ENCODE data around the gene RNF13.

DNA sequence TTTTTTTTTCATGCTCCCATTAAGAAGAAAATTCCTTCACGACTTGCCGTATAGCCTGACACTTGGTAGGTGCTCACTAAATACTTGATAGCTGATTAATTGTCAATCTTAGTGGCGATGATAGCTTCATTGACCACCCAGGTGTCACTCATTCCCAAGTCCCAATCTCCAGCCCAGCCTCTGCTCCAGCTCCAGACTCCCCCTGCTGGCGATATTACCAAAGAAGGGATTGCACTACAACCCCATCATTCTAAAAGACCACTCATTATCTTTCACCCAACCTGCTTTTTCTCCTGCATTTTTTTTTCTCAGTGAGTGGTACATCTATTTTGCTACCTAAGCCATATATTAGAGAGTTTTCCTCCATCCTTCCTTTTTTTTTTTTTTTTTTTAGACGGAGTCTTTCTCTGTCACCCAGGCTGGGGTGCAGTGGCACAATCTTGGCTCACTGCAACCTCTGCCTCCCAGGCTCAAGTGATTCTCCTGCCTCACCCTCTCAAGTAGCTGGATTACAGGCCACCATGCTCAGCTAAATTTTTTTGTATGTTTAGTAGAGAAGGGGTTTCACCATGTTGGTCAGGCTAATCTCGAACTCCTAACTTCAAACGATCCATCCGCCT, 41.3 kb upstream of the RNF13 start:
- TF ChIP-seq POLR2A (IDR thresholded peaks at IDR 0.05; ENCODE audit: low read depth, low read length) (no peak), SMC3 (IDR thresholded peaks at IDR 0.05; ENCODE audit: low read depth, low read length) (peak; percentile 50), NFE2L2 (IDR thresholded peaks at IDR 0.05; ENCODE audit: low read depth, low read length) (no peak)
- TF ChIP-seq, protein P1, sequence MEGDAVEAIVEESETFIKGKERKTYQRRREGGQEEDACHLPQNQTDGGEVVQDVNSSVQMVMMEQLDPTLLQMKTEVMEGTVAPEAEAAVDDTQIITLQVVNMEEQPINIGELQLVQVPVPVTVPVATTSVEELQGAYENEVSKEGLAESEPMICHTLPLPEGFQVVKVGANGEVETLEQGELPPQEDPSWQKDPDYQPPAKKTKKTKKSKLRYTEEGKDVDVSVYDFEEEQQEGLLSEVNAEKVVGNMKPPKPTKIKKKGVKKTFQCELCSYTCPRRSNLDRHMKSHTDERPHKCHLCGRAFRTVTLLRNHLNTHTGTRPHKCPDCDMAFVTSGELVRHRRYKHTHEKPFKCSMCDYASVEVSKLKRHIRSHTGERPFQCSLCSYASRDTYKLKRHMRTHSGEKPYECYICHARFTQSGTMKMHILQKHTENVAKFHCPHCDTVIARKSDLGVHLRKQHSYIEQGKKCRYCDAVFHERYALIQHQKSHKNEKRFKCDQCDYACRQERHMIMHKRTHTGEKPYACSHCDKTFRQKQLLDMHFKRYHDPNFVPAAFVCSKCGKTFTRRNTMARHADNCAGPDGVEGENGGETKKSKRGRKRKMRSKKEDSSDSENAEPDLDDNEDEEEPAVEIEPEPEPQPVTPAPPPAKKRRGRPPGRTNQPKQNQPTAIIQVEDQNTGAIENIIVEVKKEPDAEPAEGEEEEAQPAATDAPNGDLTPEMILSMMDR (conservative IDR thresholded peaks at IDR 0.05; ENCODE audit: low read depth, low read length), result peak; percentile 67

All from IMR-90 (cell line).